Stimulated activated CD8-positive, alpha-beta memory T cell treated with anti-CD3 and anti-CD28 coated beads, Interleukin-15, amount 100 ng/mL, for 48 hours (primary cell): ENCODE results near the gene SNRNP27.
"Not testable (repeated sequence)": the region's sequence is repeated elsewhere in the genome, so short reads cannot be mapped to it uniquely, and the experiment has no call there.

Experiments used
- DNase-seq, 2 donors: peaks; one replicate each; pipeline ENCODE4 v3.0.0-alpha.2; 2020; ENCODE audit warnings: low read depth in 2 of 2

The SNRNP27 gene

GRCh38 chr2:69893684-69894551, at the start of gene SNRNP27:
TSS of gene SNRNP27 (plus strand) at chr2:69893956. CDS start at chr2:69893985, 29 bp downstream.
- DNase-seq: peak; percentile 65 to 67

- no peak for DNase-seq
Observed at GRCh38 chr2:69843993-69844392, 49.8 kb upstream of the SNRNP27 start.

- no peak for DNase-seq
Observed at GRCh38 chr2:69844560-69844959, 49.2 kb upstream of the SNRNP27 start.

GRCh38 chr2:69846182-69847067, 47.3 kb upstream of the SNRNP27 start:
- no peak for DNase-seq

- DNase-seq: no peak
Observed at GRCh38 chr2:69847068-69847828, 46.5 kb upstream of the SNRNP27 start.

GRCh38 chr2:69848186-69848790, 45.5 kb upstream of the SNRNP27 start:
- no peak for DNase-seq

- DNase-seq: no peak
Observed at GRCh38 chr2:69858261-69858660, 35.5 kb upstream of the SNRNP27 start.

- DNase-seq: no peak
Observed at GRCh38 chr2:69863298-69863697, 30.5 kb upstream of the SNRNP27 start.

GRCh38 chr2:69888451-69888850, 5.3 kb upstream of the SNRNP27 start:
- DNase-seq: no peak

- DNase-seq: no peak
Observed at GRCh38 chr2:69889302-69889701, 4.5 kb upstream of the SNRNP27 start.

GRCh38 chr2:69890881-69891280, 2.9 kb upstream of the SNRNP27 start:
- no peak for DNase-seq

- DNase-seq: not testable (repeated sequence)
Observed at GRCh38 chr2:69892838-69893424, 825 bp upstream of the SNRNP27 start.

GRCh38 chr2:69894737-69895136, 981 bp downstream of the SNRNP27 start:
- DNase-seq: not testable (repeated sequence)

- DNase-seq: no peak
Observed at GRCh38 chr2:69902213-69902922, 8.6 kb downstream of the SNRNP27 start.

GRCh38 chr2:69907216-69907615, 13.5 kb downstream of the SNRNP27 start:
- DNase-seq: no peak

GRCh38 chr2:69911985-69912563, 18.3 kb downstream of the SNRNP27 start:
- no peak for DNase-seq

GRCh38 chr2:69914164-69914949, 20.6 kb downstream of the SNRNP27 start:
- peak in 1 of 2 donors; percentile 100 for DNase-seq

GRCh38 chr2:69914950-69915945, 21.5 kb downstream of the SNRNP27 start, which contains the start of gene MXD1:
TSS of gene MXD1 (plus strand) at chr2:69915109. CDS start at chr2:69915331, 222 bp downstream.
- peak in 1 of 2 donors; percentile 100 for DNase-seq
